GM04504 (cell line): ENCODE measurements around the gene ZNF646.

Experiments
- DNase-seq: peaks from one replicate; pipeline ENCODE4 v3.0.0-alpha.2; 2012; ENCODE audit warnings: low read depth

The ZNF646 gene

GRCh38 chr16:31108035-31108793, 34.0 kb downstream of the ZNF646 start, which contains the start of gene BCKDK:
BCKDK (plus strand) TSS chr16:31108386; CDS start chr16:31109224, 838 bp downstream.
- peak; percentile 35 for DNase-seq

GRCh38 chr16:31108794-31109558, 34.8 kb downstream of the ZNF646 start:
- no peak for DNase-seq

GRCh38 chr16:31109622-31110021, 35.4 kb downstream of the ZNF646 start:
- DNase-seq, result no peak

- no peak for DNase-seq
These were observed 36.1 kb downstream of the ZNF646 start for GRCh38 chr16:31110106-31111034.

GRCh38 chr16:31111881-31112466, 37.8 kb downstream of the ZNF646 start:
- no peak for DNase-seq

- DNase-seq, result no peak
These were observed 38.5 kb downstream of the ZNF646 start for GRCh38 chr16:31112711-31113110.

GRCh38 chr16:31113121-31114120, 39.2 kb downstream of the ZNF646 start:
- DNase-seq, result no peak

GRCh38 chr16:31114468-31114867, 40.2 kb downstream of the ZNF646 start:
- DNase-seq, result no peak

- DNase-seq, result peak; percentile 95
These were observed 43.4 kb downstream of the ZNF646 start, which contains the start of gene KAT8 for GRCh38 chr16:31117384-31118222. KAT8 (plus strand) TSS chr16:31117664; CDS start chr16:31117682, 18 bp downstream.

GRCh38 chr16:31118223-31119155, 44.3 kb downstream of the ZNF646 start:
- peak; percentile 60 for DNase-seq

- no peak for DNase-seq
These were observed 45.9 kb downstream of the ZNF646 start for GRCh38 chr16:31120129-31120528.

GRCh38 chr16:31125844-31126243, 51.6 kb downstream of the ZNF646 start:
- DNase-seq, result no peak

- DNase-seq, result no peak
These were observed 53.0 kb downstream of the ZNF646 start for GRCh38 chr16:31127182-31127581.

- no peak for DNase-seq
These were observed 54.7 kb downstream of the ZNF646 start for GRCh38 chr16:31128711-31129567.

- DNase-seq, result no peak
These were observed 55.5 kb downstream of the ZNF646 start for GRCh38 chr16:31129568-31130335.

GRCh38 chr16:31130336-31130891, 56.2 kb downstream of the ZNF646 start:
- no peak for DNase-seq
